B cell (primary cell): ENCODE results near the gene CCDC60.

Experiments used
- CTCF ChIP-seq: fragments of 200-600 bp; IDR thresholded peaks from one replicate; pipeline ENCODE4 v1.8.0; 2022; ENCODE audit warnings: antibody characterized with exemption, mild to moderate bottlenecking
- EZH2 ChIP-seq: IDR thresholded peaks from 2 replicates; pipeline ENCODE4 v1.6.1; 2012; ENCODE audit warnings: borderline replicate concordance, low read depth, mild to moderate bottlenecking, moderate library complexity, low read length; ENCODE audit not compliant: insufficient read depth, poor library complexity, severe bottlenecking

DNA sequence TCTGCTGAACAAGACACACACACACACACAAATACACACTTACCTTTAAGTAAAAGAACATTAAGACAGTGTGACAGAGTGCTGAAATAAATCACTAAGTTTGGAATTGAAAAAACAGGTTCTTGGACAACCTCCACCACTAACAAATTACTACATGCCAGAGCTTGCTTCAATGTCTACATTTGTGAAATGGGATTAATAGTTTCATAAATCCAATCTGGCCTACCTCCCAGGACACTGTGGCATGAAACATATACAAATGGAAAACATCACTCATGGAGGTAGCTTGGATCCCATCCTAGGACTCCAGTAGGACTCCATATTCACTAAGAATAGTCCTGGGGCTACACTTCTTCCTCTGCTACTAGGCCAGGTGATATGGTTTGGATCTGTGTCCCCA, 8.2 kb upstream of the CCDC60 start:
- TF ChIP-seq CTCF (no peak), EZH2 (no peak)
